Measurements from ENCODE around the gene EYA4.

DNA sequence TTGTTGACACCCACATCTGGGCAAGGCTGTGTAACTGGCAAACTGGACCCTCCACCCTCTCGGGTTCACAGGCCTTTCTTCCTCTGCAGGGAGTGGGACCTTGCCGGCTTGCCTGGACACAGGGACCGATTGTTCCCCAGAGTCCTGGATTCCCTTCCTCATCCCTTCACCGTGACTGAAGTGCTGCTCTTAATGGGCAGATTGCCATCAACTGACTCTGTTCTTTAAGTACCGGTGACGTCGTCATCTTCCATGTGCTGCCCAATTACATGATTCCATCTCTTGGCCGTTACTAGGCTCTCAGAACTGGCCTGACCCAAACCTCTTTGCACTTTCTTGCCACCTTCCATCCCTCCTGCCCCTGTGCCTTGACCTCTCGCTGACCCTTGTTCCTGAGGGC is 85.4 kb downstream of the EYA4 start:
- TF ChIP-seq, protein P1, sequence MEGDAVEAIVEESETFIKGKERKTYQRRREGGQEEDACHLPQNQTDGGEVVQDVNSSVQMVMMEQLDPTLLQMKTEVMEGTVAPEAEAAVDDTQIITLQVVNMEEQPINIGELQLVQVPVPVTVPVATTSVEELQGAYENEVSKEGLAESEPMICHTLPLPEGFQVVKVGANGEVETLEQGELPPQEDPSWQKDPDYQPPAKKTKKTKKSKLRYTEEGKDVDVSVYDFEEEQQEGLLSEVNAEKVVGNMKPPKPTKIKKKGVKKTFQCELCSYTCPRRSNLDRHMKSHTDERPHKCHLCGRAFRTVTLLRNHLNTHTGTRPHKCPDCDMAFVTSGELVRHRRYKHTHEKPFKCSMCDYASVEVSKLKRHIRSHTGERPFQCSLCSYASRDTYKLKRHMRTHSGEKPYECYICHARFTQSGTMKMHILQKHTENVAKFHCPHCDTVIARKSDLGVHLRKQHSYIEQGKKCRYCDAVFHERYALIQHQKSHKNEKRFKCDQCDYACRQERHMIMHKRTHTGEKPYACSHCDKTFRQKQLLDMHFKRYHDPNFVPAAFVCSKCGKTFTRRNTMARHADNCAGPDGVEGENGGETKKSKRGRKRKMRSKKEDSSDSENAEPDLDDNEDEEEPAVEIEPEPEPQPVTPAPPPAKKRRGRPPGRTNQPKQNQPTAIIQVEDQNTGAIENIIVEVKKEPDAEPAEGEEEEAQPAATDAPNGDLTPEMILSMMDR (conservative IDR thresholded peaks at IDR 0.05 in 1 of 2, IDR thresholded peaks at IDR 0.05 in 1 of 2; ENCODE audit: extremely low read depth in 1 of 2, insufficient read depth in 1 of 2, low read depth in 1 of 2, low read length in 2 of 2), result no peak
- no peak for TF ChIP-seq EZH2 (IDR thresholded peaks at IDR 0.05; ENCODE audit: borderline replicate concordance, low read length)

Data from mammary epithelial cell (primary cell).